Measurements from ENCODE around the gene RRP8.

Gene RRP8

GRCh38 chr11:6567371-6567745 lies 36.1 kb downstream of the RRP8 start:
- no peak for DNase-seq (ENCODE audit: low read depth)

DNA sequence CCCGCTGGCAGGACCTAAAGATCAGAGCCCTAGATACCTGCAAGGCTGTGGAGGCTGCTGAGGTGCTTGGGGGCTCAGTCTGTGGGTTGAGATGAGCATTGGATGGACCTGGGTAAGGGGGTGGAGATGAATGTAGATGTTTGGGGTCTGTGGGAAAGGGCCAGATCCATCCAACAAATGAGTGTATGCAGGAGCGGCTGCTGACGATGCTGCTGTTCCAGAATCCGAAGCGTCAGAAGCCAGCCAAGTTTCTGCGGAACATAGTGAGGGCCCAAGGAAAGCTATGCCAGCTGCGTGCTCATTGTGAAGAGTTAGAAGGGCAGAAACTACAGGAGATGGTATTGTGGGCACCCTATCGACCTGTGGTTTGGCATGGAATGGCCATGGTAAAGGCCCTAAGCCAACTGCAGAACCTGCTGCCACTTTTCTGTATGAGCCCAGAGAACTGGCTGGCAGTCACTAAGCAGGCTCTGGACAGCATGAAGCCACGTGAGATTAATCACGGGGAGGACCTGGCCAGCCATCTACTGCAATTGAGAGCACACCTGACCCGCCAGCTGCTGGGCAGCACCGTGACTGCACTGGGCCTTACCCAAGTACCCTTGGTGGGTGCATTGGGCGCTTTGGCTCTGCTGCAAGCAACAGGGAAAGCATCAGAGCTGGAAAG lies 36.6 kb downstream of the RRP8 start:
- no peak for DNase-seq (ENCODE audit: low read depth)

GRCh38 chr11:6565988-6566703 lies 37.3 kb downstream of the RRP8 start:
- no peak for DNase-seq (ENCODE audit: low read depth)

DNA sequence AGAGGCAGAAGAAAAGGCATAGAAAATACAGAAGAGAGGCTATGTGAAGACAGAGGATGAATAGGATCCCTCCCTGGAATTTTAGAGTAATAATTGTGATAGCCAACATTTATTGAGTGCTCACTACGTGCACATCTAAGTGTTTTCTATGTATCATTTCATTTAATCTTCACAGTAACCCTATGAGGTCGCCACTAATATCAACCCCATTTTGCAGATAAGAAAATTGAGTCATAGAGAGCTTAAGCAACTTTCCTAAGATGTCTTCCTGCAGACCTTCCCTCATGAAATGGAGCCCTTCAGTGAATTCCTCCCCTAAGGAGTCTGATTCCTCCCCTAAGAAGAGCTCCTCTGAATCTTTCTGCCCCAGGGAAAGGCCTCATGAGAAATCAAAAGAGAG lies 38.1 kb downstream of the RRP8 start:
- no peak for DNase-seq (ENCODE audit: low read depth)

GRCh38 chr11:6563667-6564066 lies 39.7 kb downstream of the RRP8 start:
- DNase-seq (ENCODE audit: low read depth) = no peak

DNA sequence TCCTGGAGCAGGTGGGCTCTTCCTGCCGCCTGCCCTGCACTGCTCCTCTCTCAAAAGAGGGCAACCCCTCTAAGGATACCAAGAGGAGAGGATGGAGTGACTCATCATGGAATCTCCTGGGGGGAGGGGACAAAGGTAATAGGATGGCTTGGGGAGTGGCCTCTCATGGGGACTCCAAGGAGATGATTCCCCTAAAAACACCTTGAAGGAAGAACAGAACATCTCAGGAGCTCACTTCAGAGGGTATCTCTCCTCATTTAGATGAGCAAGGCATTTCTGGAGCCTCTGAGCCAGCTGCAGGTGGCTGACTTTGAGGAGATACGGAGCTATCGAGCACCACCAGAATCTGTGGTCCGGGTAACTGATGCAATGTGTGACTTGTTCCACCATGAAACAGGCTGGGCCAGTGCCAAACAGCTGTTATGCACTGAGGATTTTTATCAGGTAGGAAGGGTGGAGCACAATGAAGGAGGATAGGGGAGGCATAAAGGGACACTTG lies 40.2 kb downstream of the RRP8 start:
- no peak for DNase-seq (ENCODE audit: low read depth)

GRCh38 chr11:6561288-6561687 lies 42.1 kb downstream of the RRP8 start:
- DNase-seq (ENCODE audit: low read depth) = no peak

- DNase-seq (ENCODE audit: low read depth) = no peak
Observed at GRCh38 chr11:6559369-6559768, 44.0 kb downstream of the RRP8 start.

- DNase-seq (ENCODE audit: low read depth) = no peak
Observed at GRCh38 chr11:6557761-6558674, 45.4 kb downstream of the RRP8 start.

GRCh38 chr11:6557063-6557462 lies 46.4 kb downstream of the RRP8 start:
- no peak for DNase-seq (ENCODE audit: low read depth)

DNA sequence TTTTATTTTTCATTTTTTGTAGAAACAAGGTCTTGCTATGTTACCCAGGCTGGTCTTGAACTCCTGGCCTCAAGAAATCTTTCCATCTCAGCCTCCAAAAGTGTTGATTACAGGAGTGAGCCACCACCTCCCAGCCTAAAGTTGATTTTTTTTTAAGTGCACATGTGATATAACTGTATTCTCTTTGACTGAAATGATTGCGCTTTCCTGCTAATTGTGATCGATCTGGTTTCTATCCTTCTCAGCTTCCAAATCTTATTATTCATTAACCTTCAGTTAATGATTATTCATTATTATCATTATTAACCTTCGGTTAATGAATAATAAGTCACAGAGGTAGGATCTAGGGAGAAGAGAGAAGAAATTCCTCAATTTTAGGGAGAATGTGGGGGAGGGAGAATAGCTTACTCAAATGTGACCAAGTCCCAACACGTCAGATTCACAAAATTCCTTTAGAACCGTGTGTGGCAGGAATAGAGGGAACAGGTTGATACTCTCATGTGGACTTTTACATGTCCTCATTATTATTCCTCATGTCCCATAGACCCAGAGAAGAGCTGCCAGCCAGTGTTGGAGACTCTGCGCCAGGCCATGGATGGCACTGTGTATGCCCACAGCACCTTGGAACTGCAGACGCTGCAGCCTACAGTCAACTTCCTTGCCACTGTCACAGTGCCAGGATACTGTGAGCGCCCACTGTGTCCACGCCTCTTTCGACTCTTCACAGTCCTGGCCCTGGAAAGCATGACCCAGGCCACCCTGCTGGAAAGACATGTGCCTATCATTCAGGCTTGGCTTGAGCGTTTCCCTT lies 47.1 kb downstream of the RRP8 start:
- DNase-seq (ENCODE audit: low read depth) = no peak

- DNase-seq (ENCODE audit: low read depth) = no peak
Observed at GRCh38 chr11:6554828-6555706, 48.3 kb downstream of the RRP8 start.

DNA sequence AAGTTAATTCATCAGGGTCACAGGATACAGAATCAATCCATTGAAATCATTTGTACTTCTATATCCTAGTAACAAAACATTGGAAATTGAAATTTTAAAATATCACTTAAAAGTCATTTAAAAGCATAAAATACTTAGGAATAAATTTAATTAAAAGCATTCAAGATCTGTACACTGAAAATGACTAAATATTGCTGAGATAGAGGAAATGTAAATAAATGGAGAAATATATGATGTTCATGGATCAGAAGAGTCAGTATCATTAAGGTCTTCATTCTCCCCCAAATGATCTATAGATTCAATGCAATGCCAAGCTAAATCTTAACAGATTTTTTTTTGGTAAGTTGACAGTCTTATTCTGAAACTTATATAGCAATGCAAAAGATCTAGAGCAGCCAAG lies 49.8 kb downstream of the RRP8 start:
- no peak for DNase-seq (ENCODE audit: low read depth)

- no peak for DNase-seq (ENCODE audit: low read depth)
Observed at GRCh38 chr11:6548641-6549040, 54.8 kb downstream of the RRP8 start.

- no peak for DNase-seq (ENCODE audit: low read depth)
Observed at GRCh38 chr11:6548121-6548520, 55.3 kb downstream of the RRP8 start.

GRCh38 chr11:6547177-6547576 lies 56.2 kb downstream of the RRP8 start:
- no peak for DNase-seq (ENCODE audit: low read depth)

- DNase-seq (ENCODE audit: low read depth) = no peak
Observed at GRCh38 chr11:6546735-6547134, 56.7 kb downstream of the RRP8 start.

DNA sequence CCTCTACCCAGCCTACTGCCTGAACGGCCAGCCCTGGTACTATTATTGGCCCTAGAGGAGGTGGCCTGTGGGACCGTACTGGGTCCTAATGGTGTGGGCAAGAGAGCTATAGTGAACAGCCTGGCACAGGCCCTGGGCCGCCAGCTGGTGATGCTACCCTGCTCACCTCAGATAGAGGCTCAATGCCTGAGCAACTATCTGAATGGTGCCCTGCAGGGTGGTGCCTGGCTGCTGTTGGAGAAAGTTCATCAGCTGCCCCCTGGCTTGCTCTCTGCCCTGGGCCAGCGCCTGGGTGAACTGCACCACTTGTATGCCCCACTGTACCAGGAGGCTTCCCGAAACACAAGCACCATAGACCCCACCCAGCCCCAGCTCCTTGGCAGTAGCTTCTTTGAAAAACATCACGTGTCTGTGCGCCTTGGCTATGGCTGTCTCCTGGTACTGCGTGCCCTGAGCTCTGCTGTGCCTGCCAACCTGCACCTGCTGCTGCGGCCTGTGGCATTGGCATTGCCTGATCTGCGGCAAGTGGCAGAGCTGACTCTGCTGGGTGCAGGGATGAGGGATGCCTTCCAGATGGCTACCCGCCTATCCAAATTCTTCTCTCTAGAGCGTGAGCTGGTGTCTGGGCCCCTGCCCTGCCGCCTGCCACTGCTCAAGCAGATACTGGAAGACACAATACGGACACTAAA lies 57.4 kb downstream of the RRP8 start:
- DNase-seq (ENCODE audit: low read depth) = no peak
